ENCODE data around the gene SERPINA5.

Gene SERPINA5

DNA sequence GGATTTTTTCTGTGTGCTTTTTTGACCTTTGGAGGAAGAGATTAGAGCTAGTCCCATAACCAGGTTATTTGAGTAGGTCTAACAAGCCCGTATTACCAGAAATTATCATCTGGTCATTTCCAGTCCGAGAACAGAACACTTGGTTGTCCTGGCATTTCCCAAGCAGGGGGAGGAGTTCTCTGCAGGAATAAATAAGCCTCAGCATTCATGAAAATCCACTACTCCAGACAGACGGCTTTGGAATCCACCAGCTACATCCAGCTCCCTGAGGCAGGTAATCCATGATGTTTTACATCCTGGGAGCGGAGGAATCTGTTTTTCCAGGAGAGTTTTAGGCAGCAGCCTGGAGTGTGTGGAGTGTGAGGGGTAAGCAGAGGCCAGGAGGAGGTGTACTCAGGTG is 30.9 kb downstream of the SERPINA5 start, which contains the start of gene SERPINA3:
Gene SERPINA3, plus strand, starts transcription at position 218 of the 400 bp plus-strand sequence. CDS start 2,051 bp downstream, outside the sequence.
- Histone ChIP-seq H3K56ac (ENCODE audit: low read length) (no peak within 1 kb of the TSS), H4K8ac (ENCODE audit: low read depth, low read length) (no peak within 1 kb of the TSS), H4K5ac (ENCODE audit: low read length) (no peak within 1 kb of the TSS), H2BK120ac (ENCODE audit: low read depth, low read length) (no peak within 1 kb of the TSS), H3K4me2 (ENCODE audit: low read length) (no peak within 1 kb of the TSS), H3K9ac (ENCODE audit: low read length) (no peak within 1 kb of the TSS), H3K4me1 (ENCODE audit: control insufficient read depth, low read depth, low read length) (no peaks in the 10 kb centered on the region), H3K79me1 (ENCODE audit: low read length) (no peaks in the 10 kb centered on the region), H3K4me3 (ENCODE audit: low read length) (no peak within 1 kb of the TSS), H3K23ac (ENCODE audit: low read length) (no peak within 1 kb of the TSS), H2BK5ac (ENCODE audit: low read length) (no peak within 1 kb of the TSS), H3K18ac (ENCODE audit: low read length) (no peak within 1 kb of the TSS), H2BK15ac (replicated peaks; ENCODE audit: low read depth) (no peak within 1 kb of the TSS), H3K36me3 (ENCODE audit: control insufficient read depth, insufficient read depth, low read length) (no peaks in the 10 kb centered on the region), H3K27ac (ENCODE audit: low read depth, low read length) (no peak within 1 kb of the TSS), H3K79me2 (ENCODE audit: control insufficient read depth, insufficient read depth, low read length) (no peaks in the 10 kb centered on the region), H3K27me3 (ENCODE audit: insufficient read depth, low read length, poor library complexity) (no peaks in the 10 kb centered on the region), H3K4ac (ENCODE audit: low read depth, low read length) (no peak within 1 kb of the TSS), H2AK5ac (ENCODE audit: low read length) (no peak within 1 kb of the TSS)
- no CpG with 5 or more reads among the region's 4 CpGs for WGBS (ENCODE audit: extremely low coverage, insufficient coverage, low lambda C conversion rate)
- no peak for DNase-seq

GRCh38 chr14:94612580-94613554 is 31.6 kb downstream of the SERPINA5 start:
- no peak overlapping the region for H4K8ac ChIP-seq (ENCODE audit: low read depth, low read length)
- no peak overlapping the region for H2BK120ac ChIP-seq (ENCODE audit: low read depth, low read length)
- no peak overlapping the region for H3K4me3 ChIP-seq (ENCODE audit: low read length)
- no peaks in the 10 kb centered on the region for H3K36me3 ChIP-seq (ENCODE audit: control insufficient read depth, insufficient read depth, low read length)
- H3K79me2 ChIP-seq (ENCODE audit: control insufficient read depth, insufficient read depth, low read length): no peaks in the 10 kb centered on the region
- H3K56ac ChIP-seq (ENCODE audit: low read length): no peak overlapping the region
- no peak overlapping the region for H3K18ac ChIP-seq (ENCODE audit: low read length)
- no peak overlapping the region for H3K23ac ChIP-seq (ENCODE audit: low read length)
- no peak overlapping the region for H3K9ac ChIP-seq (ENCODE audit: low read length)
- H3K79me1 ChIP-seq (ENCODE audit: low read length): no peaks in the 10 kb centered on the region
- H3K27ac ChIP-seq (ENCODE audit: low read depth, low read length): no peak overlapping the region
- DNase-seq: no peak
- H2AK5ac ChIP-seq (ENCODE audit: low read length): no peak overlapping the region
- H2BK5ac ChIP-seq (ENCODE audit: low read length): no peak overlapping the region
- no peak overlapping the region for H3K4me2 ChIP-seq (ENCODE audit: low read length)
- H4K5ac ChIP-seq (ENCODE audit: low read length): no peak overlapping the region
- no peaks in the 10 kb centered on the region for H3K27me3 ChIP-seq (ENCODE audit: insufficient read depth, low read length, poor library complexity)
- WGBS (ENCODE audit: extremely low coverage, insufficient coverage, low lambda C conversion rate): no CpG with 5 or more reads among the region's 9 CpGs
- H3K4me1 ChIP-seq (ENCODE audit: control insufficient read depth, low read depth, low read length): no peaks in the 10 kb centered on the region
- H3K4ac ChIP-seq (ENCODE audit: low read depth, low read length): no peak overlapping the region
- no peak overlapping the region for H2BK15ac ChIP-seq (replicated peaks; ENCODE audit: low read depth)

GRCh38 chr14:94613720-94614644 is 32.8 kb downstream of the SERPINA5 start:
- no peak overlapping the region for H2AK5ac ChIP-seq (ENCODE audit: low read length)
- no peaks in the 10 kb centered on the region for H3K4me1 ChIP-seq (ENCODE audit: control insufficient read depth, low read depth, low read length)
- no peak overlapping the region for H3K56ac ChIP-seq (ENCODE audit: low read length)
- no CpG with 5 or more reads among the region's 20 CpGs for WGBS (ENCODE audit: extremely low coverage, insufficient coverage, low lambda C conversion rate)
- no peak overlapping the region for H3K4me3 ChIP-seq (ENCODE audit: low read length)
- H3K4ac ChIP-seq (ENCODE audit: low read depth, low read length): no peak overlapping the region
- no peak overlapping the region for H4K5ac ChIP-seq (ENCODE audit: low read length)
- no peaks in the 10 kb centered on the region for H3K79me1 ChIP-seq (ENCODE audit: low read length)
- no peak overlapping the region for H3K27ac ChIP-seq (ENCODE audit: low read depth, low read length)
- H3K23ac ChIP-seq (ENCODE audit: low read length): no peak overlapping the region
- H3K18ac ChIP-seq (ENCODE audit: low read length): no peak overlapping the region
- no peak overlapping the region for H3K4me2 ChIP-seq (ENCODE audit: low read length)
- H3K27me3 ChIP-seq (ENCODE audit: insufficient read depth, low read length, poor library complexity): no peaks in the 10 kb centered on the region
- H2BK15ac ChIP-seq (replicated peaks; ENCODE audit: low read depth): no peak overlapping the region
- DNase-seq: no peak
- H4K8ac ChIP-seq (ENCODE audit: low read depth, low read length): no peak overlapping the region
- H2BK5ac ChIP-seq (ENCODE audit: low read length): no peak overlapping the region
- H2BK120ac ChIP-seq (ENCODE audit: low read depth, low read length): no peak overlapping the region
- H3K36me3 ChIP-seq (ENCODE audit: control insufficient read depth, insufficient read depth, low read length): no peaks in the 10 kb centered on the region
- H3K9ac ChIP-seq (ENCODE audit: low read length): no peak overlapping the region
- H3K79me2 ChIP-seq (ENCODE audit: control insufficient read depth, insufficient read depth, low read length): no peaks in the 10 kb centered on the region

- Histone ChIP-seq H2AK5ac (ENCODE audit: low read length) (no peak overlapping the region), H2BK120ac (ENCODE audit: low read depth, low read length) (no peak overlapping the region), H2BK5ac (ENCODE audit: low read length) (no peak overlapping the region), H3K4ac (ENCODE audit: low read depth, low read length) (no peak overlapping the region), H3K4me1 (ENCODE audit: control insufficient read depth, low read depth, low read length) (no peaks in the 10 kb centered on the region), H3K56ac (ENCODE audit: low read length) (no peak overlapping the region), H3K27me3 (ENCODE audit: insufficient read depth, low read length, poor library complexity) (no peaks in the 10 kb centered on the region), H3K18ac (ENCODE audit: low read length) (no peak overlapping the region), H3K23ac (ENCODE audit: low read length) (no peak overlapping the region), H4K5ac (ENCODE audit: low read length) (no peak overlapping the region), H3K36me3 (ENCODE audit: control insufficient read depth, insufficient read depth, low read length) (no peaks in the 10 kb centered on the region), H3K4me2 (ENCODE audit: low read length) (no peak overlapping the region), H3K27ac (ENCODE audit: low read depth, low read length) (no peak overlapping the region), H3K9ac (ENCODE audit: low read length) (no peak overlapping the region), H4K8ac (ENCODE audit: low read depth, low read length) (no peak overlapping the region), H3K79me1 (ENCODE audit: low read length) (no peaks in the 10 kb centered on the region), H3K79me2 (ENCODE audit: control insufficient read depth, insufficient read depth, low read length) (no peaks in the 10 kb centered on the region), H2BK15ac (replicated peaks; ENCODE audit: low read depth) (no peak overlapping the region), H3K4me3 (ENCODE audit: low read length) (no peak overlapping the region)
- no CpG with 5 or more reads among the region's 7 CpGs for WGBS (ENCODE audit: extremely low coverage, insufficient coverage, low lambda C conversion rate)
- no peak for DNase-seq
These were observed 33.6 kb downstream of the SERPINA5 start for GRCh38 chr14:94614802-94615201.

DNA sequence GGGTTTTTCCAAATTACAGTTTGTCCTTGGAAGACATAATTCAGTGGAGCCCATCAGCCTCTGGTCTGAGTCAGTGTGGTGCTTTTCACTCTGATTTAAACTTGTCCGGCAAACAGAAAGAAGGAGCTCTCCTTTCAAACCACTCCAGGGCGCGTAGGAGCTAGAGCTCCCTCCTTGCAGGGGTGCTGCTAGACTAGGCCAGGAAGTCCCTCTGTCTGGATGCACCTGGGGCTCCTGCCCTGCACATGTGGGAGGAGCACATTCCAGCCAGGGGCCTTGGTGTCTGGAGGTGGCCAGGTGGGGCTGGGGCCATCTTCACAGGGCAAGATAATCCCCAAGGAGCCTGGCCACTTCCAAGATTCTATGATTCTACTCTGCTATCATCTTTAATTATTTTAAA is 34.0 kb downstream of the SERPINA5 start:
- H3K18ac ChIP-seq (ENCODE audit: low read length): no peak overlapping the region
- H3K4me1 ChIP-seq (ENCODE audit: control insufficient read depth, low read depth, low read length): no peaks in the 10 kb centered on the region
- no peak overlapping the region for H3K4me3 ChIP-seq (ENCODE audit: low read length)
- no CpG with 5 or more reads among the region's 3 CpGs for WGBS (ENCODE audit: extremely low coverage, insufficient coverage, low lambda C conversion rate)
- H4K5ac ChIP-seq (ENCODE audit: low read length): no peak overlapping the region
- no peaks in the 10 kb centered on the region for H3K79me1 ChIP-seq (ENCODE audit: low read length)
- H3K56ac ChIP-seq (ENCODE audit: low read length): no peak overlapping the region
- H2BK5ac ChIP-seq (ENCODE audit: low read length): no peak overlapping the region
- no peak overlapping the region for H3K23ac ChIP-seq (ENCODE audit: low read length)
- no peak overlapping the region for H3K4me2 ChIP-seq (ENCODE audit: low read length)
- no peak overlapping the region for H2BK15ac ChIP-seq (replicated peaks; ENCODE audit: low read depth)
- no peaks in the 10 kb centered on the region for H3K36me3 ChIP-seq (ENCODE audit: control insufficient read depth, insufficient read depth, low read length)
- no peak overlapping the region for H3K9ac ChIP-seq (ENCODE audit: low read length)
- no peaks in the 10 kb centered on the region for H3K27me3 ChIP-seq (ENCODE audit: insufficient read depth, low read length, poor library complexity)
- no peak overlapping the region for H2AK5ac ChIP-seq (ENCODE audit: low read length)
- no peak overlapping the region for H3K4ac ChIP-seq (ENCODE audit: low read depth, low read length)
- no peaks in the 10 kb centered on the region for H3K79me2 ChIP-seq (ENCODE audit: control insufficient read depth, insufficient read depth, low read length)
- no peak overlapping the region for H3K27ac ChIP-seq (ENCODE audit: low read depth, low read length)
- no peak overlapping the region for H2BK120ac ChIP-seq (ENCODE audit: low read depth, low read length)
- no peak for DNase-seq
- no peak overlapping the region for H4K8ac ChIP-seq (ENCODE audit: low read depth, low read length)

All from mesendoderm (in vitro differentiated cells).